ENCODE data around the gene TOX2.

GRCh38 chr20:43893930-43894329 is 20.7 kb upstream of the TOX2 start:
- no peak for TF ChIP-seq FOXK2 (IDR thresholded peaks at IDR 0.05)
- no peak for TF ChIP-seq PKNOX1 (IDR thresholded peaks at IDR 0.05)
- TF ChIP-seq TARDBP (IDR thresholded peaks at IDR 0.05) = no peak
